Stomach smooth muscle (tissue), 2 donors: ENCODE measurements around the gene ALDH1A2.

Experiments
- H3K27ac ChIP-seq: one replicate; pipeline ENCODE4 v1.7.0; 2013; ENCODE audit warnings: mild to moderate bottlenecking, low read length, inconsistent platforms
- H3K27me3 ChIP-seq, 2 donors: one replicate each; pipeline ENCODE4 v1.7.0; 2013; ENCODE audit warnings: low read length in 2 of 2; ENCODE audit not compliant: insufficient read depth in 2 of 2, control insufficient read depth in 1 of 2
- H3K36me3 ChIP-seq, 2 donors: one replicate each; pipeline ENCODE4 v1.7.0; 2013; ENCODE audit warnings: low read length in 2 of 2; ENCODE audit not compliant: control insufficient read depth in 2 of 2, insufficient read depth in 2 of 2
- H3K4me1 ChIP-seq: one replicate; pipeline ENCODE4 v1.7.0; 2013; ENCODE audit warnings: low read length; ENCODE audit not compliant: control insufficient read depth, insufficient read depth
- H3K4me3 ChIP-seq, 2 donors: one replicate each; pipeline ENCODE4 v1.7.0; 2013; ENCODE audit warnings: low read length in 2 of 2
- H3K9ac ChIP-seq, 2 donors: one replicate each; pipeline ENCODE4 v1.7.0; 2013; ENCODE audit warnings: low read length in 2 of 2, mild to moderate bottlenecking in 1 of 2
- H3K9me3 ChIP-seq, 2 donors: one replicate each; pipeline ENCODE4 v1.7.0; 2013; ENCODE audit warnings: low read length in 2 of 2; ENCODE audit not compliant: control insufficient read depth in 2 of 2
- donor health status: healthy.
- donor health status: Pancreatic carcinoma.

ALDH1A2 gene

GRCh38 chr15:58069008-58069407 is 3.5 kb upstream of the ALDH1A2 start:
- H3K36me3 ChIP-seq: no peaks in the 10 kb centered on the region
- peaks cover 20 to 42% of the 10 kb centered on the region in 2 donors for H3K27me3 ChIP-seq
- peaks cover 9% of the 10 kb centered on the region for H3K4me1 ChIP-seq
- no peak overlapping the region for H3K4me3 ChIP-seq
- H3K9ac ChIP-seq: no peak overlapping the region
- H3K27ac ChIP-seq: no peak overlapping the region
- no peaks in the 10 kb centered on the region for H3K9me3 ChIP-seq

GRCh38 chr15:58066042-58066867 is 744 bp upstream of the ALDH1A2 start:
- no peak overlapping the region for H3K9ac ChIP-seq
- no peaks in the 10 kb centered on the region for H3K36me3 ChIP-seq
- H3K4me1 ChIP-seq: peaks cover 9% of the 10 kb centered on the region
- H3K27me3 ChIP-seq: peaks cover 21 to 52% of the 10 kb centered on the region in 2 donors
- H3K9me3 ChIP-seq: no peaks in the 10 kb centered on the region
- no peak overlapping the region for H3K27ac ChIP-seq
- peak overlapping the region; percentile 35 to 65 for H3K4me3 ChIP-seq

GRCh38 chr15:58064980-58065444 is 499 bp downstream of the ALDH1A2 start:
- Histone ChIP-seq H3K4me1 (peaks cover 9% of the 10 kb centered on the region), H3K27me3 (peaks cover 24 to 53% of the 10 kb centered on the region in 2 donors), H3K9ac (no peak overlapping the region), H3K36me3 (no peaks in the 10 kb centered on the region), H3K9me3 (no peaks in the 10 kb centered on the region), H3K27ac (no peak overlapping the region), H3K4me3 (peak overlapping the region in 1 of 2 donors; percentile 65)

- Histone ChIP-seq H3K9ac (no peak overlapping the region), H3K4me3 (no peak overlapping the region), H3K9me3 (no peaks in the 10 kb centered on the region), H3K4me1 (peaks cover 9% of the 10 kb centered on the region), H3K27ac (no peak overlapping the region), H3K36me3 (no peaks in the 10 kb centered on the region), H3K27me3 (peaks cover 24 to 51% of the 10 kb centered on the region in 2 donors)
These were observed 1.2 kb downstream of the ALDH1A2 start for GRCh38 chr15:58064082-58064979.

- H3K27ac ChIP-seq: no peak overlapping the region
- peaks cover 24 to 51% of the 10 kb centered on the region in 2 donors for H3K27me3 ChIP-seq
- H3K4me3 ChIP-seq: no peak overlapping the region
These were observed 1.9 kb downstream of the ALDH1A2 start for GRCh38 chr15:58063614-58064013.

GRCh38 chr15:58062983-58063382 is 2.5 kb downstream of the ALDH1A2 start:
- H3K27ac ChIP-seq: no peak overlapping the region
- no peak overlapping the region for H3K9ac ChIP-seq
- no peaks in the 10 kb centered on the region for H3K36me3 ChIP-seq
- H3K4me1 ChIP-seq: peaks cover 9% of the 10 kb centered on the region
- H3K9me3 ChIP-seq: no peaks in the 10 kb centered on the region
- H3K4me3 ChIP-seq: no peak overlapping the region
- H3K27me3 ChIP-seq: peaks cover 24 to 51% of the 10 kb centered on the region in 2 donors

More at GRCh38 chr15:58063614-58064013, 1.9 kb downstream of the ALDH1A2 start:
- Histone ChIP-seq H3K9ac (no peak overlapping the region), H3K4me1 (peaks cover 9% of the 10 kb centered on the region), H3K36me3 (no peaks in the 10 kb centered on the region), H3K9me3 (no peaks in the 10 kb centered on the region)

GRCh38 chr15:58062175-58062574 is 3.3 kb downstream of the ALDH1A2 start:
- H3K9me3 ChIP-seq: no peaks in the 10 kb centered on the region
- H3K4me1 ChIP-seq: peaks cover 9% of the 10 kb centered on the region
- H3K27ac ChIP-seq: no peak overlapping the region
- H3K27me3 ChIP-seq: peaks cover 24 to 49% of the 10 kb centered on the region in 2 donors
- no peak overlapping the region for H3K4me3 ChIP-seq
- H3K9ac ChIP-seq: no peak overlapping the region
- H3K36me3 ChIP-seq: no peaks in the 10 kb centered on the region

- Histone ChIP-seq H3K27ac (no peak overlapping the region), H3K9me3 (no peaks in the 10 kb centered on the region), H3K36me3 (no peaks in the 10 kb centered on the region), H3K9ac (no peak overlapping the region), H3K4me3 (no peak overlapping the region), H3K4me1 (no peaks in the 10 kb centered on the region), H3K27me3 (peaks cover 15 to 38% of the 10 kb centered on the region in 2 donors)
These were observed 4.9 kb downstream of the ALDH1A2 start for GRCh38 chr15:58060575-58060974.

GRCh38 chr15:58058729-58059128 is 6.8 kb downstream of the ALDH1A2 start:
- Histone ChIP-seq H3K27me3 (peaks cover 3 to 19% of the 10 kb centered on the region in 2 donors), H3K4me1 (no peaks in the 10 kb centered on the region), H3K9me3 (no peaks in the 10 kb centered on the region), H3K36me3 (no peaks in the 10 kb centered on the region), H3K4me3 (no peak overlapping the region), H3K9ac (no peak overlapping the region), H3K27ac (no peak overlapping the region)

GRCh38 chr15:58058073-58058472 is 7.4 kb downstream of the ALDH1A2 start:
- H3K9ac ChIP-seq: no peak overlapping the region
- H3K27ac ChIP-seq: no peak overlapping the region
- H3K9me3 ChIP-seq: no peaks in the 10 kb centered on the region
- H3K4me1 ChIP-seq: no peaks in the 10 kb centered on the region
- peaks cover 3 to 13% of the 10 kb centered on the region in 2 donors for H3K27me3 ChIP-seq
- no peak overlapping the region for H3K4me3 ChIP-seq
- H3K36me3 ChIP-seq: no peaks in the 10 kb centered on the region
